Fibroblast of the aortic adventitia (primary cell): Measurements from ENCODE around the gene SHISA9. TPM values are rescaled to one million over a fixed set of nuclear protein-coding genes. Genes with fewer than 3 reads are reported as not detected.

Experiments used
- DNase-seq: peaks from one replicate; pipeline ENCODE4 v3.0.0-alpha.2; 2010; ENCODE audit warnings: low read depth
- H3K4me3 ChIP-seq: 2 replicates; pipeline ENCODE4 v1.5.1; 2011; ENCODE audit warnings: low read depth, mild to moderate bottlenecking, control low read depth, low read length, moderate library complexity
- CTCF ChIP-seq: IDR thresholded peaks from 2 replicates; pipeline ENCODE4 v1.5.1; 2011; ENCODE audit warnings: mild to moderate bottlenecking, low read length, control low read depth, inconsistent platforms; ENCODE audit not compliant: insufficient read depth
- total RNA-seq: library from RNA; depleted of rRNA; stranded (reverse); fragments of >200 nt; gene quantifications from 2 replicates; pipeline ENCODE4 v1.2.3, GENCODE V29; 2012; ENCODE audit warnings: low replicate concordance

Gene SHISA9
- total RNA-seq, 1 donor: not detected

- no peak overlapping the region for H3K4me3 ChIP-seq
- no peak for DNase-seq
- TF ChIP-seq CTCF: no peak
Observed at GRCh38 chr16:13104772-13105171, 203.4 kb downstream of the SHISA9 start.

- H3K4me3 ChIP-seq: no peak overlapping the region
- no peak for DNase-seq
- TF ChIP-seq CTCF: no peak
Observed at GRCh38 chr16:13105427-13105826, 204.0 kb downstream of the SHISA9 start.

GRCh38 chr16:13106464-13106863 lies 205.1 kb downstream of the SHISA9 start:
- DNase-seq: no peak
- no peak for TF ChIP-seq CTCF
- H3K4me3 ChIP-seq: no peak overlapping the region

GRCh38 chr16:13108126-13108525 lies 206.7 kb downstream of the SHISA9 start:
- no peak overlapping the region for H3K4me3 ChIP-seq
- DNase-seq: no peak
- TF ChIP-seq CTCF: no peak

- TF ChIP-seq CTCF: no peak
- no peak overlapping the region for H3K4me3 ChIP-seq
Observed at GRCh38 chr16:13109171-13109570, 207.8 kb downstream of the SHISA9 start.

GRCh38 chr16:13110124-13110796 lies 208.9 kb downstream of the SHISA9 start:
- TF ChIP-seq CTCF: no peak
- DNase-seq: no peak
- no peak overlapping the region for H3K4me3 ChIP-seq

More at GRCh38 chr16:13109171-13109570, 207.8 kb downstream of the SHISA9 start:
- DNase-seq: no peak

GRCh38 chr16:13111747-13112146 lies 210.3 kb downstream of the SHISA9 start:
- H3K4me3 ChIP-seq: no peak overlapping the region
- no peak for DNase-seq
- TF ChIP-seq CTCF: no peak
